PC-3 (cell line): ENCODE data around the gene TMEM219.

ENCODE experiments used
- CTCF ChIP-seq: fragments of 300-600 bp; sonication (generic); conservative IDR thresholded peaks from 2 replicates; pipeline ENCODE4 v1.5.1; 2017; ENCODE audit warnings: antibody characterized with exemption, low read depth, mild to moderate bottlenecking, low read length
- EZH2 ChIP-seq: fragments of 300-600 bp; sonication (generic); IDR thresholded peaks from one replicate; pipeline ENCODE4 v1.6.1; 2017; ENCODE audit warnings: antibody characterized with exemption, mild to moderate bottlenecking, low read length; ENCODE audit not compliant: unreplicated experiment
- EZH2phosphoT487 ChIP-seq: fragments of 300-600 bp; sonication (generic); IDR thresholded peaks from 2 replicates; pipeline ENCODE4 v1.6.1; 2018; ENCODE audit warnings: mild to moderate bottlenecking, antibody characterized with exemption, low read length, borderline replicate concordance

- TF ChIP-seq CTCF (peak; percentile 81), EZH2phosphoT487 (no peak), EZH2 (no peak)
Observed at GRCh38 chr16:30005341-30006094, 43.6 kb downstream of the TMEM219 start.
